ENCODE data around the gene MAST4.

DNA sequence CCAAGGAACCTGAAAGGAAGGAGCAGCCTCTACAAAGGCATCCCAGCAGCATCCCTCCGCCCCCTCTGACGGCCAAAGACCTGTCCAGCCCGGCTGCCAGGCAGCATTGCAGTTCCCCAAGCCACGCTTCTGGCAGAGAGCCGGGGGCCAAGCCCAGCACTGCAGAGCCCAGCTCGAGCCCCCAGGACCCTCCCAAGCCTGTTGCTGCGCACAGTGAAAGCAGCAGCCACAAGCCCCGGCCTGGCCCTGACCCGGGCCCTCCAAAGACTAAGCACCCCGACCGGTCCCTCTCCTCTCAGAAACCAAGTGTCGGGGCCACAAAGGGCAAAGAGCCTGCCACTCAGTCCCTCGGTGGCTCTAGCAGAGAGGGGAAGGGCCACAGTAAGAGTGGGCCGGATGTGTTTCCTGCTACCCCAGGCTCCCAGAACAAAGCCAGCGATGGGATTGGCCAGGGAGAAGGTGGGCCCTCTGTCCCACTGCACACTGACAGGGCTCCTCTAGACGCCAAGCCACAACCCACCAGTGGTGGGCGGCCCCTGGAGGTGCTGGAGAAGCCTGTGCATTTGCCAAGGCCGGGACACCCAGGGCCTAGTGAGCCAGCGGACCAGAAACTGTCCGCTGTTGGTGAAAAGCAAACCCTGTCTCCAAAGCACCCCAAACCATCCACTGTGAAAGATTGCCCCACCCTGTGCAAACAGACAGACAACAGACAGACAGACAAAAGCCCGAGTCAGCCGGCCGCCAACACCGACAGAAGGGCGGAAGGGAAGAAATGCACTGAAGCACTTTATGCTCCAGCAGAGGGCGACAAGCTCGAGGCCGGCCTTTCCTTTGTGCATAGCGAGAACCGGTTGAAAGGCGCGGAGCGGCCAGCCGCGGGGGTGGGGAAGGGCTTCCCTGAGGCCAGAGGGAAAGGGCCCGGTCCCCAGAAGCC lies 569.6 kb downstream of the MAST4 start:
- no peak for TF ChIP-seq POLR2AphosphoS5 (IDR thresholded peaks at IDR 0.05; ENCODE audit: low read depth, low read length)
- TF ChIP-seq POLR2A (IDR thresholded peaks at IDR 0.05; ENCODE audit: low read depth, low read length): no peak
- no peak; the same call in 1 of the 2 replicates for TF ChIP-seq TAF1 (IDR thresholded peaks at IDR 0.05; ENCODE audit: borderline replicate concordance, low read depth, low read length)

All from GM12892 (cell line).